ENCODE measurements around the gene C1orf141.
"Not testable (repeated sequence)": the region's sequence is repeated elsewhere in the genome, so short reads cannot be mapped to it uniquely, and the experiment has no call there.

Gene C1orf141

GRCh38 chr1:67146101-67146500 lies 11.3 kb upstream of the C1orf141 start:
- no peak for DNase-seq (ENCODE audit: extremely low spot score)
- CTCF ChIA-PET = no interaction called here
- POLR2A ChIA-PET = no interaction called here
- TF ChIP-seq HDGF (IDR thresholded peaks at IDR 0.05; ENCODE audit: borderline replicate concordance) = no peak
- no peak for TF ChIP-seq SUZ12 (IDR thresholded peaks at IDR 0.05)
- no peak for TF ChIP-seq TARDBP (IDR thresholded peaks at IDR 0.05)
- TF ChIP-seq, protein P1, sequence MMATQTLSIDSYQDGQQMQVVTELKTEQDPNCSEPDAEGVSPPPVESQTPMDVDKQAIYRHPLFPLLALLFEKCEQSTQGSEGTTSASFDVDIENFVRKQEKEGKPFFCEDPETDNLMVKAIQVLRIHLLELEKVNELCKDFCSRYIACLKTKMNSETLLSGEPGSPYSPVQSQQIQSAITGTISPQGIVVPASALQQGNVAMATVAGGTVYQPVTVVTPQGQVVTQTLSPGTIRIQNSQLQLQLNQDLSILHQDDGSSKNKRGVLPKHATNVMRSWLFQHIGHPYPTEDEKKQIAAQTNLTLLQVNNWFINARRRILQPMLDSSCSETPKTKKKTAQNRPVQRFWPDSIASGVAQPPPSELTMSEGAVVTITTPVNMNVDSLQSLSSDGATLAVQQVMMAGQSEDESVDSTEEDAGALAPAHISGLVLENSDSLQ (IDR thresholded peaks at IDR 0.05) = no peak
- no peak for TF ChIP-seq LEF1 (IDR thresholded peaks at IDR 0.05; ENCODE audit: borderline replicate concordance)
- no peak for TF ChIP-seq L3MBTL2 (conservative IDR thresholded peaks at IDR 0.05)
- TF ChIP-seq CTBP1 (IDR thresholded peaks at IDR 0.05; ENCODE audit: borderline replicate concordance) = no peak
- TF ChIP-seq ZNF384 (IDR thresholded peaks at IDR 0.05) = no peak
- no peak for TF ChIP-seq BHLHE40 (IDR thresholded peaks at IDR 0.05; ENCODE audit: borderline replicate concordance)
- no peak for TF ChIP-seq ARNT (IDR thresholded peaks at IDR 0.05)
- no peak for TF ChIP-seq FOXM1 (IDR thresholded peaks at IDR 0.05; ENCODE audit: borderline replicate concordance)
- no peak for TF ChIP-seq FOXK2 (IDR thresholded peaks at IDR 0.05)
- TF ChIP-seq ELF4 (IDR thresholded peaks at IDR 0.05) = no peak
- no peak for TF ChIP-seq FOXA1 (IDR thresholded peaks at IDR 0.05)

GRCh38 chr1:67144696-67145095 lies 9.9 kb upstream of the C1orf141 start:
- ChIA-PET CTCF (interaction anchor here (0.6 to 1.1 kb wide), 3 partner anchors 12 to 148 kb away, joined by 3 to 4 read pairs (median 3); no protein-coding TSS in a partner anchor), POLR2A (no interaction called here)
- peak; percentile 28 for DNase-seq (ENCODE audit: extremely low spot score)
- TF ChIP-seq BHLHE40 (IDR thresholded peaks at IDR 0.05; ENCODE audit: borderline replicate concordance) (no peak), HDGF (IDR thresholded peaks at IDR 0.05; ENCODE audit: borderline replicate concordance) (no peak), ZNF384 (IDR thresholded peaks at IDR 0.05) (no peak)

- TF ChIP-seq ELF4 (IDR thresholded peaks at IDR 0.05) (no peak), FOXA1 (IDR thresholded peaks at IDR 0.05) (no peak), BHLHE40 (IDR thresholded peaks at IDR 0.05; ENCODE audit: borderline replicate concordance) (no peak), HDGF (IDR thresholded peaks at IDR 0.05; ENCODE audit: borderline replicate concordance) (no peak), FOXK2 (IDR thresholded peaks at IDR 0.05) (no peak), L3MBTL2 (conservative IDR thresholded peaks at IDR 0.05) (no peak), LEF1 (IDR thresholded peaks at IDR 0.05; ENCODE audit: borderline replicate concordance) (no peak), ARNT (IDR thresholded peaks at IDR 0.05) (no peak), ZNF384 (IDR thresholded peaks at IDR 0.05) (no peak), TARDBP (IDR thresholded peaks at IDR 0.05) (no peak), SP1 (IDR thresholded peaks at IDR 0.05) (no peak), NFRKB (IDR thresholded peaks at IDR 0.05) (no peak)
- TF ChIP-seq, protein P1 (IDR thresholded peaks at IDR 0.05) = no peak
- no peak for DNase-seq (ENCODE audit: extremely low spot score)
- CTCF ChIA-PET = interaction anchor here (0.7 to 1.1 kb wide), 2 partner anchors 142 to 147 kb away, joined by 3 to 4 read pairs; no protein-coding TSS in a partner anchor
- POLR2A ChIA-PET = no interaction called here
These were observed 9.2 kb upstream of the C1orf141 start for GRCh38 chr1:67143966-67144365.

- CTCF ChIA-PET = no interaction called here
- DNase-seq (ENCODE audit: extremely low spot score) = no peak
- POLR2A ChIA-PET = no interaction called here
- TF ChIP-seq LEF1 (IDR thresholded peaks at IDR 0.05; ENCODE audit: borderline replicate concordance) (no peak), TARDBP (IDR thresholded peaks at IDR 0.05) (no peak), BHLHE40 (IDR thresholded peaks at IDR 0.05; ENCODE audit: borderline replicate concordance) (no peak), L3MBTL2 (conservative IDR thresholded peaks at IDR 0.05) (no peak), SP1 (IDR thresholded peaks at IDR 0.05) (no peak), FOXA1 (IDR thresholded peaks at IDR 0.05) (no peak), CTBP1 (IDR thresholded peaks at IDR 0.05; ENCODE audit: borderline replicate concordance) (no peak), SUZ12 (IDR thresholded peaks at IDR 0.05) (no peak), FOXM1 (IDR thresholded peaks at IDR 0.05; ENCODE audit: borderline replicate concordance) (no peak)
- TF ChIP-seq, protein P1 (IDR thresholded peaks at IDR 0.05) = no peak
These were observed 8.2 kb upstream of the C1orf141 start for GRCh38 chr1:67142931-67143330.

DNA sequence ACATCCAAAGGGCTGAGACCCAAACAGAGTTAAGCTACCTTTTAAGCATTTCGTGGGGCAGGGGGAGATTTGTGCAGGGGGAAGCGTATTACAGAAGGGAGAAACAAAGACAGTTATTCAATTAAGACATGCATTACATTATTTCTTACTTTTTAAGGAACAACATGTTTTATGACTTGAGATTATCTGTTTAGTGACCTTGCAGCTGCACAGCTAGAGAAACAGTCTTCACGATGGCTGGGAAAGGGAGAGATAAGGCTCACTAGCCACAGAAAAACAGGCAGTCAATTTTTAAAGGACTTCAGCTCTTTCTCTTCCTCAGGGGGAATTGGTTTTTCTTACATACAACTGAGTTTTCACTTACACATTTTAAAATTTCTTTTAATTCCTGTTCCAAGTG lies 7.1 kb upstream of the C1orf141 start:
- ChIA-PET POLR2A (interaction anchor here (0.6 to 0.8 kb wide), 2 partner anchors 88 to 198 kb away, joined by 3 to 5 read pairs; partner anchors contain the start of gene SLC35D1), CTCF (interaction anchor here (0.7 to 1.3 kb wide), 2 partner anchors 52 to 377 kb away, joined by 3 read pairs; no protein-coding TSS in a partner anchor)
- not testable (repeated sequence) for DNase-seq (ENCODE audit: extremely low spot score)

DNA sequence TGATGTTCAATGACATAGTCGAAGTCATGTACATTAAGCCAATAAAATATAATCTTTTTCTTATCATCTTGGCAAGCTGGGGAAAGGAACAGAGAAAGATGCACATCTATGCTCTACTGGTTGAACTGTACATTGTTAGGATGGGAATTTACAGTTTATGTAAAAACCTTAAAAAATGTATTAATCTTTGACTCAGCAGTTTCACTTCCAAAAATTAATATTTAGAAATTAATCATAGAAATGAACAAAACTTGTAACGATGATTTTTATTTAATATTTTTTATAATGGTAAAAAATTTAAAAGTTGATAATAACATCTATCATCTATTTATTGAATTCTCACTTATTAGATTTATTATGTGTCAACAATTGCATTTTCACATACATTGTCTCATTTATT lies 5.7 kb upstream of the C1orf141 start:
- TF ChIP-seq SUZ12 (IDR thresholded peaks at IDR 0.05) (no peak), FOXK2 (IDR thresholded peaks at IDR 0.05) (no peak), CTBP1 (IDR thresholded peaks at IDR 0.05; ENCODE audit: borderline replicate concordance) (no peak), HDGF (IDR thresholded peaks at IDR 0.05; ENCODE audit: borderline replicate concordance) (no peak), BHLHE40 (IDR thresholded peaks at IDR 0.05; ENCODE audit: borderline replicate concordance) (no peak), TARDBP (IDR thresholded peaks at IDR 0.05) (no peak), LEF1 (IDR thresholded peaks at IDR 0.05; ENCODE audit: borderline replicate concordance) (no peak), FOXA1 (IDR thresholded peaks at IDR 0.05) (no peak)
- ChIA-PET CTCF (no interaction called here), POLR2A (no interaction called here)
- DNase-seq (ENCODE audit: extremely low spot score) = no peak
